ENCODE results near the gene TGFB3. TPM values are rescaled to one million over a fixed set of nuclear protein-coding genes. Genes with fewer than 3 reads are reported as not detected.
"Not testable (repeated sequence)": the region's sequence is repeated elsewhere in the genome, so short reads cannot be mapped to it uniquely, and the experiment has no call there.

The TGFB3 gene
- total RNA-seq, 1 donor: 14.2 TPM

DNA sequence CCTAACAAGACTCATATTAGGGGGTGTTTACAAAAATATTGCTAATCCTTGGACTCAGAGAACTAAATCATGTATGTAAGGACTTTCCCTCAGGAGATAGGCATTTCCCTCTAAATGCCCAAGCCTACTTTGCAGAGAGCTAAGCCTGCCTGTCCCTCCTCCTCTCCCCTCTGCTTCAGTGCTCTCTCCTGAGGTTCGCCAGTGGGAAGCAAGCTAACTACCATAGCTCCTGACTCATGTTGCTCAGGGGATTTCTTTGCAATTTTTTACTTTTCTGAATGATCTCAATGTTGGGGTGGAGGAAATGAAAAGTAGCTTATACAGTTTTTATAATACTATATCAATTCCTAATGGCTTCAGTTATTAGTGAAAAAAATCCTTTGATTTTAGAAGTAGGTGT lies 33.4 kb upstream of the TGFB3 start:
- DNase-seq (ENCODE audit: low read depth): no peak
- TF ChIP-seq, protein P1, sequence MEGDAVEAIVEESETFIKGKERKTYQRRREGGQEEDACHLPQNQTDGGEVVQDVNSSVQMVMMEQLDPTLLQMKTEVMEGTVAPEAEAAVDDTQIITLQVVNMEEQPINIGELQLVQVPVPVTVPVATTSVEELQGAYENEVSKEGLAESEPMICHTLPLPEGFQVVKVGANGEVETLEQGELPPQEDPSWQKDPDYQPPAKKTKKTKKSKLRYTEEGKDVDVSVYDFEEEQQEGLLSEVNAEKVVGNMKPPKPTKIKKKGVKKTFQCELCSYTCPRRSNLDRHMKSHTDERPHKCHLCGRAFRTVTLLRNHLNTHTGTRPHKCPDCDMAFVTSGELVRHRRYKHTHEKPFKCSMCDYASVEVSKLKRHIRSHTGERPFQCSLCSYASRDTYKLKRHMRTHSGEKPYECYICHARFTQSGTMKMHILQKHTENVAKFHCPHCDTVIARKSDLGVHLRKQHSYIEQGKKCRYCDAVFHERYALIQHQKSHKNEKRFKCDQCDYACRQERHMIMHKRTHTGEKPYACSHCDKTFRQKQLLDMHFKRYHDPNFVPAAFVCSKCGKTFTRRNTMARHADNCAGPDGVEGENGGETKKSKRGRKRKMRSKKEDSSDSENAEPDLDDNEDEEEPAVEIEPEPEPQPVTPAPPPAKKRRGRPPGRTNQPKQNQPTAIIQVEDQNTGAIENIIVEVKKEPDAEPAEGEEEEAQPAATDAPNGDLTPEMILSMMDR (IDR thresholded peaks at IDR 0.05; ENCODE audit: insufficient read depth, low read depth, low read length): no peak
- no peak overlapping the region for H3K4me3 ChIP-seq (ENCODE audit: low read depth, low read length)

DNA sequence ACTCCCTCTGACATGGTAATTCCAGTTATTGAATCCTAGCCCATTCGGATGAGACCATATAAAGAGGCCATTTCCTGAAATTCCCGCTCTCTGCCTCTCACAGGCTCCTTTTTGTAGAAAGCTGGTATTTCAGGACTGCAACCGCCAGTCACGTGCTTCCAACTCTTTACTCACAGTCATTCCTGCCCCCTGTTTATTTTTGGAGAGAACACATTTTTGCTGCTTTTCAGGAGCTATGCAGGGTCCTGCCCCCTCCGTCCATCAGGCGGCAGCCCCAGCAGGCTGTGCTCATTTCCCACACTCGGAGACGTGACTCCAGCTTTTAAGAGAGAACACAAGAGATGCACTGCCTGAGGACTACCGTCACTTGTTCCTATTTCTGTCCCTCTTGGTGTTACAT lies 30.6 kb upstream of the TGFB3 start:
- DNase-seq (ENCODE audit: low read depth): peak; percentile 77
- no peak overlapping the region for H3K4me3 ChIP-seq (ENCODE audit: low read depth, low read length)
- TF ChIP-seq, protein P1 (IDR thresholded peaks at IDR 0.05; ENCODE audit: insufficient read depth, low read depth, low read length): no peak

DNA sequence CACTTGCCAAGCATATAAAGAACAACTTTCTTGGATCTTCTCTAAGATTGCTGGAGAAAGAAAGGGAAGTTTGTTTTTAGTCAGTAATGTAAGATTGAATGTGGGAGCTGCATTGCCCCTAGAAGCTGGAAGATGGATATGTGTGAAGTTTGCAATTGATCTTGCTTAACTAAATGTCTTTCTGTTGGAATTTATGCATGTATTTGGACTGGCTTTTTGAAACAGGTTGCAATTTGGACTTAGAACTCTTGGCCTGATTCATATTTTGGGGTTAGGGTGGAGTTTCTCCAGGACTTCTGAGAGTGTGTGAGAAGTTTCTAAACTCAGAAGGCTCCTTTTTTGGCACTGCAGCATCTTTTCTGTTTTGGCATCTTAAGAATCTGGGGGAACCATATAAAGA lies 30.1 kb upstream of the TGFB3 start:
- TF ChIP-seq, protein P1 (IDR thresholded peaks at IDR 0.05; ENCODE audit: insufficient read depth, low read depth, low read length): no peak
- no peak for DNase-seq (ENCODE audit: low read depth)
- H3K4me3 ChIP-seq (ENCODE audit: low read depth, low read length): no peak overlapping the region

DNA sequence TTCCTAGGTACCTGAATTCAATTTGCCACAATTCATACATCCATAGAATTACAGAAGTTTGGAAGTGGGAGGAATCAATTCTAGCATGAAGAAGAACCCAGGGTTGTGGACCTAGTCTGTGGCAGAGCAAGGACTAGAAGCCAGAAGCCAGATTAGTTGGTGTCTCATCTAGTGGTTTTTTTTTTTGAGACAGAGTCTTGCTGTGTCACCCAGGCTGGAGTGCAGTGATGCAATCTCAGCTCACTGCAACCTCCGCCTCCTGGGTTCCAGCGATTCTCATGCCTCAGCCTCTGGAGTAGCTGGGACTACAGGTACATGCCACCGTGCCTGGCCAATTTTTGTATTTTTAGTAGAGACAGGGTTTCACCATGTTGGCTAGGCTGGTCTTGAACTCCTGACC lies 27.8 kb upstream of the TGFB3 start:
- H3K4me3 ChIP-seq (ENCODE audit: low read depth, low read length); DNase-seq (ENCODE audit: low read depth): not testable (repeated sequence)

DNA sequence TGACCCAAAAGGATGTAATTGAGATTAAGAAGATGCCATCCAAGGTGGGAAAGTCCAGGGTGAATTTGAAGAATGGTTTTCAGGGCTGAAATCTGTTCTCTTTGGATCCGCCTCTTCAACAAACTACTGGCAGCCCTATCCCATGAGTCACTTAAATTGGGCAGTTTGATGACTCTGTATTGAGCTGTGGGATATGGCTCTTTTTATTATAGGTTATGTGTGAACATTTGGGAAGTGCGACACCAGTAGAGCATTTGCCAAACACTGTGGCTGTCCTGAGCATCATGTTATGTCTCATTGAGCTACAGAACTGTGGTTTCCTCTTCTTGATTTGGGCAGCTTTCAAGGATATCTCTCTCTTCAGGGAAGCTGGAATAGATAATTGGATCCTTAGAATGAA lies 26.1 kb upstream of the TGFB3 start:
- TF ChIP-seq, protein P1 (IDR thresholded peaks at IDR 0.05; ENCODE audit: insufficient read depth, low read depth, low read length): no peak
- DNase-seq (ENCODE audit: low read depth): no peak
- no peak overlapping the region for H3K4me3 ChIP-seq (ENCODE audit: low read depth, low read length)

DNA sequence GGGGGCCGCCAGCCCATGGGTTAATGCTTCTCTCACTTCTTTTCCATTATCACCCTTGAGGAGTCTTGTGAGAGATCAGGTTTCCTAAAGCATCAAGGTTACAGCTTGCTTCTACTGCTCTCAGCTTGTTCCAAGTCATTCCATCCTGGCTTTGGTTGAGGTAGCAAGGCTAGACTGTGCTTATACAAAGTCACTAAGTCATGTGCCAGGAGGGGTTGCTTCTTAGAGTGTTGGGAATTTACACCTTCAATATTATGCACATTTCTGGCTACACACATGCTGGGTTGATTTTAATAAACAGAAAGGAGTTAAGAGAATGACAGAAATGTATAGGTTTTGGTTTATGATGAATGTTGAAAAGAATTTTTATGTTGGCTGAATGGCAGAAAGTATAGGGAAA lies 25.6 kb upstream of the TGFB3 start:
- DNase-seq (ENCODE audit: low read depth): no peak
- TF ChIP-seq, protein P1 (IDR thresholded peaks at IDR 0.05; ENCODE audit: insufficient read depth, low read depth, low read length): no peak
- H3K4me3 ChIP-seq (ENCODE audit: low read depth, low read length): no peak overlapping the region

DNA sequence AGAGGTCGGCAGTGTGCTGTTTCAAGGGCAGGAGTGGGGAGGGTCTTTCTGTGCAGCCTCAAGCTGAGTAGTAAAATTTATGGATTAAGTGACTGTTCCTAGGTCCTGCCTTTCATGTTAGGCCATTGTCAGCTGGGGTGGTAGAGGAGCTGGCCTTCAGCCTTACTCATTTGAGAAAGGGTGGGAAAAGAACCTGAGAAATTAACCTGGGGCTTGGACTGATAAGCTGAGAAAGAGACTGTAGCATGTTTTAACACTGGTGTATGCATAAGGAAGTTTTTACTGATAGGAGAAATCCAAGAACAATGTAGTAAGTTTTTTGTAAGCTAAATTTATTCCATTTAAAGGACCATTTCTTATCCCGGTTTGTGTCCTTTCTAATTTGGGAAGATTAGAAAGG lies 24.5 kb upstream of the TGFB3 start:
- TF ChIP-seq, protein P1 (IDR thresholded peaks at IDR 0.05; ENCODE audit: insufficient read depth, low read depth, low read length): no peak
- no peak for DNase-seq (ENCODE audit: low read depth)
- no peak overlapping the region for H3K4me3 ChIP-seq (ENCODE audit: low read depth, low read length)

All from fibroblast of villous mesenchyme (primary cell).